Measurements from ENCODE around the gene P4HB.

The P4HB gene

GRCh38 chr17:81831563-81831956 lies 28.8 kb downstream of the P4HB start:
- DNase-seq (ENCODE audit: low spot score) = no peak

DNA sequence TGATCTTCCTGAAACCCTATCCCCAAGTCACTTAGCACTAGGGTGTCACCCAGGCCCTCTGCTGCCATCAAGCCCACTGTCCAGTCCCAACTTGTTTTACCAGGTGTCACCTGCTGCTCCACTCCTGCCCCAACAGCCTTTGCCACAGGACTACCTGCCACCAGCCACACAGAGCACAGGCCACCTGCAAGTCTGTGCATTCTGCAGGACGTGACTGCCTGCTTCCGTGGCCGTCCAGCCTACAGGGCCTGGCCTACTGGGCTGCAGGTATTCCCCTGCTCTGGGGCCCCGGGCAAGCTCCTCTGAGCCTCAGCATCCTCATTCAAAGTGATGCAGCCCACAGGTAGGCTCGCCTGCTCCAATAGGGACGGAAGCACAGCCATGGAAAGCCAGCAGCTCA lies 30.5 kb downstream of the P4HB start:
- no peak for DNase-seq (ENCODE audit: low spot score)

DNA sequence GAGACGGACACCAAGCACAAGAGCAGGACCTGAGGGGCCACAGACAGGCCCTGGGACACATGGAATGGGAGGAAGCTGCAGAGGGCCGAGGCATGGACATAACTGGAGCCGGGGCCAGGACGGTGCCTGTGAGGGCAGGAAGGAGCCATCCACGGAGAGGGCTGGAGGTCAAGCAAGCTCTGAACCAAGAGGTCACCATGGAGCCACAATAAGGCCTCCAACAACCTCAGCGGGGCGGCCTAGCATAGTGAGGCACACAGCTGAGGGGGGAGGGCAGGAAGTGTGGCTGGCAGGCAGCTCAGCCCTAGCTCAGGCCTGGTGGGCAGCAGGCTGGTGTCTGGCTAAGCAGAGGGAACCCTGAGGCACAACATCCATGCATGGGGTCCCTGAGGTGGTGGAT lies 31.7 kb downstream of the P4HB start:
- no peak for DNase-seq (ENCODE audit: low spot score)

GRCh38 chr17:81825841-81826466 lies 34.4 kb downstream of the P4HB start:
- DNase-seq (ENCODE audit: low spot score) = no peak

GRCh38 chr17:81824595-81824994 lies 35.7 kb downstream of the P4HB start:
- DNase-seq (ENCODE audit: low spot score) = no peak

- DNase-seq (ENCODE audit: low spot score) = no peak
Measured at GRCh38 chr17:81823820-81824550, 36.4 kb downstream of the P4HB start.

GRCh38 chr17:81822996-81823819 lies 37.1 kb downstream of the P4HB start:
- no peak for DNase-seq (ENCODE audit: low spot score)

DNA sequence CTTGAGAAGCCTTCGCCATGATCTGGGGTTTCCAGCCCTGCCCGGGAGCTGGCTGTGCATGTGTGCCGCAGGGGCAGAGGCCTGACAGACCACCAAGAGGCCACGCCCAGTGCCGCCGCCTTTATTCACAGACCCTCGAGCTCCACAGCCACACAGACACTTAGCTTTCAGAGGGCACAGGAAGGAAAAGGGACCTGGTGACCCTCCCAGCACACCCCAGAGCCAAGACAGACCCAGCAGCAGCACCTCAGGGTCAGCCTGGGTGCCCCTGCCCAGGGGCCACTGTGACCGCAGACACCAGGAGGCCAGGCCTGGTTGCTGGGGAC lies 38.1 kb downstream of the P4HB start:
- no peak for DNase-seq (ENCODE audit: low spot score)

DNA sequence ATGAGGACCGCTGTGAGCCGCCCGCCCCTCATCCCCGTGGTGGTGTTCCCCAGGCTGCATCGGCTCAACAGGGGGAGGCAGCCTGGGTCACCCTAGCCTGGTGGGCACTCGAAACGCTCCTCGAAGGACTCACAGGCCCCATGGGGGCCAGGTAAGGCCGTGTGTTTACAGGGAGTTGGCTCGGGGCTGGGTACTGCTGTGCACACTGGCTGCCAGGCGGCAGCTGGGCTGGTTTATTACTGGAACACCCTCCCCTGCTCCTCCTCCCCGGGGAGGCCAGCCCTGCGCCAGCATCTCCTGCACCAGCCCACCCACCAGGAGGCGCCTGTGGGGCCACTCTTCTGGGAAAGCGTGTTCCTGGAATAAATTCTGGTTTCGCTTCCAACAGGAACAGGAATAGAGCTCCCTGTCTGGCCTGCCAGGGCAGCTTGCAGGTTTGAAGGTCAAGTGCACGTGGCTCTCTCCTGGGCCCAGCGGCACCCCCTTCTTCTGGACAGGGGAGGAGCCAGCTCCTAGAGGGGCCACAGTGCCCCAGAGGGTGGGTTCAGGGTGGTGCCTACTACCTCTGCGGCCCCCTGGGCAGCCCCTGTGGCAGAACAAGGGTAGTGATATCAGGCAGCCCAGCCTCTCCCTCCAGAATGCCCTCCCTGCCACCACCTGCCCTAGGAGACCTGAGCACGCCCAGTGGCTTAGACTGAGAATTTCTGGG lies 38.6 kb downstream of the P4HB start:
- no peak for DNase-seq (ENCODE audit: low spot score)

- DNase-seq (ENCODE audit: low spot score) = no peak
Measured at GRCh38 chr17:81821147-81821546, 39.2 kb downstream of the P4HB start.

GRCh38 chr17:81819708-81820107 lies 40.6 kb downstream of the P4HB start:
- no peak for DNase-seq (ENCODE audit: low spot score)

DNA sequence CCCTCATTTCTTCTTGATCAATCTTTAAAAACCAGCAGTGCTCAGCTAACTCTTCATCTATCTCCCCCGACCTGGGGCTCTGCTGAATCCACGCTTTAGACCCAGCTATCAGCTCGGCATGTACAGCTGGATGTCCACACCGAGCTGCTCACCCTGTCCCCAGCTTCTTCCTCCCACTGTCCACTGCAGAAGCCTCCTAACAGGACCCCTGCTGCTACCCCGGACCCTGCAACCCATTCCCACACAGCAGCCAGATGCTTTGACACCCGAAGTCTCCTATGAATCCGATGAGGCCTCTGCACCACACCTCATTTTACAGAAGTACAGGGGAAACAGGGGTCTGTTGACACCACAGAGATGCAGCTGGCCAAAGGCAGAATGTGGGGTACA lies 42.6 kb downstream of the P4HB start:
- no peak for DNase-seq (ENCODE audit: low spot score)

- no peak for DNase-seq (ENCODE audit: low spot score)
Measured at GRCh38 chr17:81815646-81815986, 44.7 kb downstream of the P4HB start.

- no peak for DNase-seq (ENCODE audit: low spot score)
Measured at GRCh38 chr17:81814748-81815645, 45.3 kb downstream of the P4HB start.

DNA sequence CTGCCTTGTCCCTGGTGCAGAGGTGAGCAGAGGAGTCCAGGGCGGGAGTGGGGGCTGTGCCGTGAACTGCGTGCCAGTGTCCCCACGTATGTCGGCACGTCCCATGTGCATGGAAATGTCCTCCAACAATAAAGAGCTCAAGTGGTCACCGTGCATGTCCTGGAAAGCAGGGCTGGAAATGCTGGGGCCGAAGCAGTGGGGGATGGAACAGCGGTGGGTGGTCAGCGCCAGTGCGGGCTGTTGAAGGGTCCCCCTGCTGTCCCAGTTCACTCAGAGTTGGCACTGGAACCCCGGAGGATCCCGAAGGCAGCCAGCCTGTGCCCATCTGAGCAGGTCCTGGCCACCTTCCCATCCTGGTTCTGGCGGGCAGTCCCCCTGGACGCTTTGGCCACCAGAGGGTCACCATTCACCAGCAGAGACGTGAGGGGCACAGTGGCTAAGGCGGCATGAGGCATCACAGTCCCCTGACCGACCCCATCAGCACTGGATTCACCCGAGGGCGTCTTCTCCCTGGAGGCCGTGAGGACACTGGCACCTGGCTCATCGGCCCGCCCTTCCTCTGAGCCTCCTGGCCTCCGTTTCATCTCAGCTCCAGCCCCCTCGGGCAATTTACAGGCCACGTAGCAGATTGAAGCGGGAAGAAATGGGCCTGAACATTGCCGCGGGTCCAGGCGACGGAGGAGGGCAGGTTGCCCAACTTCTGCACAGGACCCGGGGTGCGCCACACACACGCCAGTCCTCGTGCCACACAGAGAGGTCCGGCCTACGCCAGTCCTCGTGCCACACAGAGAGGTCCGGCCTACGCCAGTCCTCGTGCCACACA lies 46.3 kb downstream of the P4HB start:
- DNase-seq (ENCODE audit: low spot score) = no peak

DNA sequence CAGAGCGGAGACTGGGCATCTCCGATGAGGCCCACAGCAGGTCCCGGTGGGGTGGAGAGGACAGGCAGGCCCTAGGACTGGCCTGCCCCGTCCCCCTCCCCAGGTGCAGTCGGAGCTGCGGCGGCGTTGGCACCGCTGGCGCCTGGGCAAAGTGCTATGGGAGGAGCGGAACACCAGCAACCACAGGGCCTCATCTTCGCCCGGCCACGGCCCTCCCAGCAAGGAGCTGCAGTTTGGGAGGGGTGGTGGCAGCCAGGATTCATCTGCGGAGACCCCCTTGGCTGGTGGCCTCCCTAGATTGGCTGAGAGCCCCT lies 47.0 kb downstream of the P4HB start:
- no peak for DNase-seq (ENCODE audit: low spot score)

DNA sequence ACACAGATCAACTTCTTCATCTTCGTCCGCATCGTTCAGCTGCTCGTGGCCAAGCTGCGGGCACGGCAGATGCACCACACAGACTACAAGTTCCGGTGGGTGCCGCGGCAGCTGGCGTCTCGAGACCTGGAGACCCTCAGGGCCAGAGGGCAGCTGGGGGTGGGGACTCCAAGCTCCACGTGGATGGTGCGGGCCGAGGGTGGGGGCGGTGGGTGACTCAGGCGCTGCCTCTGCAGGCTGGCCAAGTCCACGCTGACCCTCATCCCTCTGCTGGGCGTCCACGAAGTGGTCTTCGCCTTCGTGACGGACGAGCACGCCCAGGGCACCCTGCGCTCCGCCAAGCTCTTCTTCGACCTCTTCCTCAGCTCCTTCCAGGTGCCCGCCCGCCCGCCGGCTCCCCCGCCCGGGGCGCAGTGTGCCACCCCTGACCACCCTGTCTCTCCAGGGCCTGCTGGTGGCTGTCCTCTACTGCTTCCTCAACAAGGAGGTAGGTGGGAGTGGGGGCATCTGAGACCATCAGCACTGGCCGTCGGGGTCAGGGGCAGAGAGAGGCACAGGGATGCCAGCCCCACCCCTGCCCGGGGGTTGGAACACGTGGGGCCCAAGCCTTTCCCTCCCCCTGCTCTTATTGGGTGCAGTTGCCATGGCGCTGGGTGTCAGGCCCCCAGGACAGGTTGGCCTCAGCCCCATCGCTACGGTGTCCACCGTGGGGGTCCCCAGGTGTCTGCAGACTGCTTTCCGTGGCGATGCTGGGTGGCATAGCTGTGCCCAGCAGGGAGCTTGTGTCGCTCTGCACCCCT lies 47.6 kb downstream of the P4HB start:
- no peak for DNase-seq (ENCODE audit: low spot score)

- DNase-seq (ENCODE audit: low spot score) = no peak
Measured at GRCh38 chr17:81811705-81812570, 48.4 kb downstream of the P4HB start.

Measured in germinal center (tissue), 1 donor.